Activated CD4-positive, alpha-beta T cell treated with anti-CD3 and anti-CD28 coated beads for 48 hours (primary cell): ENCODE measurements around the gene SHTN1.

Experiments
- DNase-seq: peaks from one replicate; pipeline ENCODE4 v3.0.0-alpha.2; 2020

Gene SHTN1

GRCh38 chr10:116912162-116912561, 92.8 kb downstream of the SHTN1 start:
- no peak for DNase-seq

DNA sequence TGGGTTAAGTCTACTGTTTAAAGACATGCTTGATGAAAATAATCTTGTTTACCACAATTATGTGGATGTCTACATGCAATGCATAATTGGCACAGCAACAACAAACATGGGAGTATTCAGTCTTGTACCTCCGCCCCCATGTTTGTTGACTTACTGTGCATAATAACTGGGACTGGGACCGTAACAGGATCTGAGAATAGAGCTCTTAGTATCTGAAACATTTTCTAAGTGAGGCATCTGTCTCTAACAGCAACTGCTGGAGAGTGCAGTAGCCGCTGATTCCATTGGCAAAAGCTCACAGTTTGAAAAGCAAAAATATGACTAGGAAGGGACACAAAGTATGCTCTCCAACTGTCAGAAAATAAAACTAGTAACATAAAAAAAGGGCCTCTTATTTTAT, 94.1 kb downstream of the SHTN1 start:
- no peak for DNase-seq

- DNase-seq = no peak
These were observed 95.7 kb downstream of the SHTN1 start for GRCh38 chr10:116909307-116909706.

DNA sequence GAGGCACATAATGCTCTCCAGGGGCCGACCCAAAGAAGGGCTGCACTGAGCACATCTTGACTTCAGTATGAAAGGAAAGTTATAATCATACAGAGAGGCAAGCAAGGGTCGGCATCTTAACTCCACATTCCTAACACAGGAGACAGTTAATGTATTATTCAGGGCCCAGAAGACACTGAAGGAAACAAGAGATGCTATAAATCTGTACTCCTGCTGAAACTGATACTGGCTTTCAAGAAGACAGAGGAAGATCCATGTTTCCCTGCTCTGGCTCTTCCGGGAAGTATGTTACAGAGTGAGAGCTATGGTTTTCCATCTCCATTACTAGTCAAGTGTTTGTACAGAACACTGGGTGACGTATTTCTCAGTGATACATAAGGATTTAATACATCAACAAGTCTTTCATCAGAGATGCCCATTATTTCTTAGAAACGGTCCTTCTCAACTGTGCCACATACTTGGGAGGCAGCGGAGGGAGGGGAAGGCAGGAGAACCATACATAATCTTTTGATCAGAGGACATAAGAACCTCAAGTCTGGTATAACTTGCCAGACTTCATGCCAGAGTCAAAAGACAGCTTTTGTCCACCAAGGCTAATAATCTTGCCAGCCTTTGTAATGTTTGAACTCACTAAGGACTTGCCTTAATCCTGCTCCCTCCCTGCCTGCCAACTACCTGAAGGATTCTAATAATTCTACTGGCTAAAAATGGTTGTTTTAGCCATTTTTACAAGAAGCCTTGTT, 97.6 kb downstream of the SHTN1 start:
- DNase-seq = no peak

- no peak for DNase-seq
These were observed 99.2 kb downstream of the SHTN1 start for GRCh38 chr10:116905845-116906210.

DNA sequence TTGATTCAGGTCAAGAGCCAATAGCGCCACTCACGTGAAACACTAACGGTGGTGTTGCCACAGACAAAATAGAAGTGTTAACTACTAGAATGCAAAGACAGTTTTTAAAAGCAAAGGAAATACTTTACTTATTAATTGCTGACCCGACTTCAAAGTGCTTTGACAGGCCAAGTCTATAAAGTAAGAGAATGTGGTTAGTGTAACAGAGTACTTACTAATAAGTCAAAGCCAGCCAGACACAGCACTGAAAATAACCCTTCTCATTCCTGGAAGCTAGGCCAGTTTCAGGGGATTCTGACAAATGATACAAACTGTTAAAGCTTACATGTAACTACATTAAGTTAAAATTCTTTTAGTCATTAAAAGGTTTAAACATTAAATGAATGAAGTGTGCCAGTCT, 105.4 kb downstream of the SHTN1 start:
- no peak for DNase-seq

DNA sequence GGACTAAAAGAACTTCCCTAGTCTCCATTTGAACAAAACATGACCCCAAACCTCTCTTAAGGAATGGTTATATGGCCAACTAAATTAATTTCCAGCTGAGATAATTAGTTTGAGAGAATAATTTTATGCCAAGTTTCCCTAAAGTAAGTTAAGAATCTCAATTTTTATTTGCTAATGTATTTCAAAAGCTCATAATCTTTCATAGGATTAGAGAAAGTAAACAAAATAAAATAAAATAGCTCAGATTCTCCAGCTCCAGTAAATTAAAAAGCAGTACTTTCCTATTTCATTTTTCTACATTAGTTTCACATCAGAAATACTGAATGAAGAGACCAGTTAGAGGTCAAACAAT, 111.3 kb downstream of the SHTN1 start:
- DNase-seq = no peak

DNA sequence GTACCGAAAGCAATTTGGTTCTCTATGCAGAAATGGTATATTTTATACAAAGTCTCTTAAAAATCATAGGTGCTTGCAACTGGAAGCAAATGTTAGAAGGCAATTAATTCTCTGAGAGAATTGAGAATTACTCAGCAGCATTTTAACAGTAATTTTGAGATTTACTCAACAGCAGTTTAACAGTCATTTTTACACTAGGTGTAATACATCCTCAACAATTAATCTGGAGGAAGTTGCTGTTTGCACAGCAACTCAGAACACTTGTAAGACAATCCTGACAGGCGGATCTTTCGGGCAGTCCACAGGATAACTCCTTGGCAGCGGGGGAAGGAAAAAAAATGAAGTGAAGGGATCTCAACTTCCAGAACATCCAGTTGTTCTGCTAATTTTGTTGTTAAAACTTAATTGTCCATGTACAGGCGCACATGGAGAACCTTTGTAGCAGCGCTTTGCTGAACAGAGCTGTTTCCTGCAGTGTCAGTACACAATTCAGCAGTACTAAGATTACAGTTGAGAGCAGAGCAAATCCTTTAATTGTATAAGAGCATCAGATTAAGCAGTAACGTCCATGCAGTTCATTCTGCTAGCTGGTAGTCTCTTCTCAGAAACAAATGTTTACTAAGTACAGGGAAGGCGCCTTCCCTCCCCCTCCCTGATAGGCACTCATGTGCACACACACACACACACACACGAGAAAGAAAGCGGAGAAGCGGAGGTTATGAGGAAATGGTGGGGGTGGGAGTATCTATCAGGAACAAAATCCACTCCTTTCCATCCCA, 111.9 kb downstream of the SHTN1 start:
- DNase-seq = no peak

DNA sequence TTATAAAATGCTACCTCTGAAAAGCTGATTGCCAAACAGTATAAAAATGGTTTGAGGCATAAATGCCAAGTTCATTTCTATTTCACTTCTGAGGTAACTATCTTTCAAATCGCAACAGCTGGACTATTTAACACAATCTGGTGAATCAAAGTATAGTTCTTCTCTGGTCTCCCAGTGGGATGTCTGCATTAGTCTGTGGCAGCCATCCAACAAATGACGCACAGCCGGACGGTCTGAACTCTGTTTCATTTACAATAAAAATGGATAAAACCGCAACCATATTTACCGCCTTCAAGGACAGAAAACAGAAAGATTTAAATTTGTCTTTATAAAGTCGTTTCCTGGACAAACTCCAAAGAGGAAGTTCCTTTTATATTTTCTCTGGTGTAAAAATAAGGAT, 113.8 kb downstream of the SHTN1 start:
- no peak for DNase-seq

- no peak for DNase-seq
These were observed 115.9 kb downstream of the SHTN1 start for GRCh38 chr10:116889066-116889465.

- DNase-seq = no peak
These were observed 116.5 kb downstream of the SHTN1 start for GRCh38 chr10:116888380-116889055.

DNA sequence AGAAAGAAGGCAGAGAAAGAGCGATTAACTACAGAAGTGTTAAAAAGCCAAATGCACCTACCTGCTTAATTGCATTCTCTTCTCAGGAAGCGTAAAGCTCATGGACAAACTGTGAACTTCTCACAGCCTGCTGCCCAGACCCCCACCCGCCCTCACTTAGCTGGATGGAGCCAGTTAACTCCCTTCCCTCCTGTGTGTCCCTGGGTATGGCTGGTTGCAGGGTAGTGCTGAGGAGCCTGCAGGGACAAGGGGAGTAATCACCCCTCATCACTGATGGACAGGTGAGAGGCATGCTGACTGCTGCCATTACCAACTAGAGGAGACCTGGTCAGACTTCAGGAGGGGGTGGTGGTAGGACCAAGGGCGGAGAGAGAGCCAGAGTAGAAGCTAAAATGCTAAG, 118.2 kb downstream of the SHTN1 start:
- no peak for DNase-seq

- DNase-seq = no peak
These were observed 122.3 kb downstream of the SHTN1 start for GRCh38 chr10:116882639-116883038.

DNA sequence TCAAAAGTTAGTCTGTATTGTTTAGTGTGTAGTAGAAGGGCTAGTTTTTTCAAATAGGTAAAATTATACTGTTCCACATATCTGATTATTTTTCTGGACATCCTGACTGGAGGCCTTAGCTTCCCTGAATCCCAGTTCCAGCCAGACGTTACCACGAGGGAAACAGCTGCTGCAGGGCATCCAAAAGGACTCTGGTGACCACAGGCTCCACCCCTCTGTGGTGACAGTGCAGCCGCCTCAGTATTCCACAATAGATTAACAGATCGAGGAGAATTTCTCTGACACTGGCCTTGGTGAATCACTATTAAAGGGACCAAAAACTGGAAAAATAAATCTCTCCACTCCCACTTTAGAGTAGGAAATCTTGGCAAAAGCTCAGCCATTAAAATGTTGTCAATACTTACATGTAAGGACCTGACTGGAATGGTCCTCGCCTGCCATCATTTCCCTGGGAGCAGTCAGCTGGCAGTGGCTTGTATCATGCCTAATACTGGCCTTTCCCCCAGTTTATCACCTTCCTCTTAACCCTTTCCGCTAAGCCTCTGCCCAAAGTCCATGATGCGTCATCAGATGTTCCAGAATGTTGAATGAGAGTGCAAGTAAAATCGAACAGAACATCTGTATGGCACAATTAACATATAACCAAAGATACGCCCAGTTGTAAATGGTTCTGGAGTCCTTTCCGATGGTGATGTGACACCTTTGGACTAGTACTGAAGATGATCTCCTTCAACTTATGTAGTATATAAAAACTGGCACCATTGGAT, 124.1 kb downstream of the SHTN1 start:
- DNase-seq = no peak

DNA sequence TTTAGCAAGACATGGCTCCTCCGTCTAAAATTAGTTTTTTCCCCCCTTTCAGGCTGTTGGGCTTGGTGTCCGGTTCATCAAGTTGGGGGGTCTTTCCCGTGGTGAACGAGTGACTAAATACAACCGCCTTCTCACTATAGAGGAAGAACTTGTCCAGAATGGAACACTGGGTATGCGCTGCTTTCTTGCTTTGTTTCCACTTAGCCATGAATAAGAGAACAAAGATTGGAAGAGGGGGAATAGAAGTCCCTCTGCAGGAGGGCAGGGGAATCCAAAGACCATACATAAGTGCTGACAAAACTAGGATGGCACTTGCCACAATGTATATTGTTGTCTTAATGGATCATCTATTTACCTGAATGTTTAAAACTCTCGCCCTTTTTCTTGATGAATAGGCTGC, 125.2 kb downstream of the SHTN1 start:
- no peak for DNase-seq

- no peak for DNase-seq
These were observed 126.9 kb downstream of the SHTN1 start for GRCh38 chr10:116878123-116878522.

DNA sequence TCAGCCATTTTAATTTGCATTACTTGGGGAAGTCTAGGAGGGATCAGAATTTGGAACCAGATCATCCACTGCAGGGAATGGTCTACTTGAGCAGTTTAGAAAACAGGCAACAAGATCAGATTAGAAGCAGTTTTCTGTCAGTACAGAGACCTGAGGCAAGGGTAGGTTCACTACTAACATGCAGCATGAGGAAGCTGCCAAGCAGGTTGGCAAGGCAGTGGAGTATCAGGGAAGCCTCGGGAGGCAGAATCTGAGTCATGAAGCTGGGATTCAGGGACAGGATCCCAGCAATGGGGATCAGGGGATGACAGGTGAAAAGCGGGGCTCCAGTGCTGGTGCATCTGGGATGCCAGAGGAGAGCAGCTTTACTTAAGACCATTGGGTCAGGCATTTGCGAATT, 127.6 kb downstream of the SHTN1 start:
- no peak for DNase-seq

DNA sequence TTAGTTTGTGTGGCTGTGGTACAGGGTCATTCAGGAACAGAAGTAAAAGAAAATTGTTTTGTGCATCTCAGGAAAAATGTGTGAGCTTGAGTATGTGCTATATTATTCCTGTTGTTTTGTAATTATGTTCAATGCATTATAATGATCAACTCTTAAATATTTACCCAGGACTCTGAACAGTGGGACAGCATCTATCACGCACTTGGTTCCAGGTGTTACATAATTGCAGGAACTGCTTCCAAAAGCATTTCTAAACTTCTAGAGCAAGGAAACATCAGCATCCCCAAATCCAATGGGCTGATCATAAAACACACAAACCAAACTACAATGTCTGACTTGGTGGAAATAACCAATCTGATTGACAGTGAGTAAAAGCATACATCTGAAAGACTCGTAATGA, 129.1 kb downstream of the SHTN1 start:
- no peak for DNase-seq

DNA sequence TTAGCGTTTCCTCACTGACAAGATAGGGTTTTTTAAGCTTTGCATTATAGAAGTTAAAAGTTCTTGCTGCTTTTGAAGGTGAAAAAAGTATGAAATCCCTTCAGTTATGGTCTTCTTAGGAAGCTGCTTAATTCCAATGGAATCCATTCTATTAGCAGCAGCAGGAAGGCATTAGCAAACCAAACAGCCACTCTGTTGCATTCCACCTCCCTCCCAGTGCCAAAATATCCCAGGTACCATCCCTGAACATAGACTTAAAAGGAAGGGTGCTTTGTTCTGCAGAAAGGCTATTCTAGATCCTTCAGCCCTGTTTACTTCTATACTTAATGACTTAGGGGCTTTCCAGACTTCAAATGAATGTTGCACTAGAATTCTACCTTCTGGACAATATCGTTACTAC, 131.9 kb downstream of the SHTN1 start:
- DNase-seq = no peak

- no peak for DNase-seq
These were observed 134.0 kb downstream of the SHTN1 start for GRCh38 chr10:116870949-116871348.

DNA sequence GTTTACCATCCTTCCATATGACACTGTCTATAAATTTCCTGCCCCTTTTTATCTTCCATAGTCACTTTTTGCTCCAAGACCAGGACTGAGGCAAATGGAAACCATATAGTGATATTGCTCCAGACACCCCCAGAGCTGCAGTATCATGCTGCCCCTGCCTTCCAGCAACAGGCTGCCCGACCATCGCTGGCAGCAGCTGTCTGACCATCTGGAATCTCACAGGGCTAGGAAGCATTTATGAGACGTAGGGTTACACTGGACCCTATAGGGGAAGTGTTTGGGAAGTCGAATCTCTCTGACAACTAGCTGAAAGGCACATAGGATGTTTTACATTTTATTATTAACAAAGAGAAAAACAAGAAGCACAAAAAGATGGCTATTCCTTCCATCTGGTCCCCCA, 136.3 kb downstream of the SHTN1 start:
- DNase-seq = no peak

GRCh38 chr10:116868198-116868676, 136.8 kb downstream of the SHTN1 start:
- DNase-seq = no peak

GRCh38 chr10:116866987-116867595, 137.9 kb downstream of the SHTN1 start:
- DNase-seq = no peak
